GM18858 (cell line): Measurements from ENCODE around the gene CREB3L2.
"Not testable (repeated sequence)": the region's sequence is repeated elsewhere in the genome, so short reads cannot be mapped to it uniquely, and the experiment has no call there.

Experiments
- ATAC-seq: cut with Tn5 transposase; IDR thresholded peaks from one replicate; pipeline ENCODE4 v1.9.1; 2021; ENCODE audit not compliant: unreplicated experiment

CREB3L2 gene

DNA sequence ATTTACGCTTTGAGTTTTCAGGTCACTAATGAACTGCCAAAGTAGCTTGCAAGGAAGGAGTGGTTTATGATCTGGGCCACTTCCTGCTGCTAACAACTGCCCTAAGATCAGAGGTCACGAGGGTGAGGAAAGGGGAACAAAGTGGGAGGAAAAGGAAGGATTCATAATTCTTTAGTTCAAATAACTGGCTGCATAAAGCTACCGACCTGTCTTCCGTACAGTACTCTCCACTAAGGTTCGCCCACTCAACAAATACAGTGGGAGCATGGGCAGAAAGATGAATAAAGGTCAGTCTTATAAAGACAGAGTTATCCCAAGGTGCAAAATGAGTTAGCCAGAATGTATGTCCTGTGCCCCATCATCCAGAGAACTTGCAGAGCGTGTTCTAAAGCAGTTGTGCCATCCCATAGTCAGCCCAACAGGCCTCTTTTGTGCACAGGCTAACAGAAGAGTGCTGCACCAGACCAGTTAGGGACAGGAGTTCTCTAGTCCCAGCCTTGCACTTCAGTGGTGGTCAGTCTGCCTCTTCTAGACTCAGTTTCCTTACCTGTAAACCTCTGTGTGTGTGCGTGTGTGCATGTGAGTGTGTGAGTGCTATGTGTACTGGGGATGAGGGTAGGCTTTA is 65.9 kb downstream of the CREB3L2 start:
- no peak for ATAC-seq

DNA sequence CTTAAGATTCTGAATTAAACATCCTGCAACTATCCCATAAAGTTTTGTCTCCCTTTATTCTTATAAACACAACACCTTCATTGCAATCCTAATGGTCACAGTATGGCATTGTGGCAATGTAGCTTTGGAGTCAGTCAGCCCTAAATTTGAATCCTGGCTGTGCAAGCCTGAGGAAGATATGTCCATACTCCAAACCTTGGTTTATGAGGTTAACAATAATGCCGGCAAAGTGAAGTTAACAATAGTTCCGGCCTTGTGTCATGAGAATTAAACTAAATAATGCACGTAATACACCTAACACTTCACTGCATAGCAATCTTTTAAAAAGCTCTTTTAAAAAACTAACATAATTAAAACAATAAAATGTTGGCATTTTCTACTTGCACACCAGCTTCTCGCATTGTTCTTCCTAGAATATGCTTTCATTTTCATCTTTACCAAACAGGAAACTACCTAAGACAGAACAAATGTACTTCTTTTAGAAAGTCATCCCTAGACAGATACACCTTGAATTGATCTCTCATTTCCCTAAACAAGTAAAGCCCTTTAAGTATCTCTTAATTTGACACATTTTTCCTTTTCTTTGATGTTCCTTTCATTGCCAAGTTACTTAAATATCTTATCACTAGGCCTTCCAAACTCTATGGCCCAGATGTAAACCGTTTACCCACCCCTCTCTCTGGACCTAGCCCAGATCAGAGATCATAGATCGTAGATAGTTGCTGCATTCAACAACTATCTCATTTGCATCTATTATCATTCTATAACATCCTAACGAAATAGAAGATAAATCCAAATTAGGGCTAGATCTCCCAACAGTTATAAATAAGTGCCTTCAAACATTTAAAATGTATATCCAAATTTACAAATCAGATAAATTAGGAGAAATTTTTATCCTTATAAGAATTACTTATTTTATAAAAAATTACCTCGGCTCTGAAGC is 66.7 kb downstream of the CREB3L2 start:
- peak; percentile 88 for ATAC-seq

- ATAC-seq, result no peak
Measured at GRCh38 chr7:137934176-137934826, 67.6 kb downstream of the CREB3L2 start.

DNA sequence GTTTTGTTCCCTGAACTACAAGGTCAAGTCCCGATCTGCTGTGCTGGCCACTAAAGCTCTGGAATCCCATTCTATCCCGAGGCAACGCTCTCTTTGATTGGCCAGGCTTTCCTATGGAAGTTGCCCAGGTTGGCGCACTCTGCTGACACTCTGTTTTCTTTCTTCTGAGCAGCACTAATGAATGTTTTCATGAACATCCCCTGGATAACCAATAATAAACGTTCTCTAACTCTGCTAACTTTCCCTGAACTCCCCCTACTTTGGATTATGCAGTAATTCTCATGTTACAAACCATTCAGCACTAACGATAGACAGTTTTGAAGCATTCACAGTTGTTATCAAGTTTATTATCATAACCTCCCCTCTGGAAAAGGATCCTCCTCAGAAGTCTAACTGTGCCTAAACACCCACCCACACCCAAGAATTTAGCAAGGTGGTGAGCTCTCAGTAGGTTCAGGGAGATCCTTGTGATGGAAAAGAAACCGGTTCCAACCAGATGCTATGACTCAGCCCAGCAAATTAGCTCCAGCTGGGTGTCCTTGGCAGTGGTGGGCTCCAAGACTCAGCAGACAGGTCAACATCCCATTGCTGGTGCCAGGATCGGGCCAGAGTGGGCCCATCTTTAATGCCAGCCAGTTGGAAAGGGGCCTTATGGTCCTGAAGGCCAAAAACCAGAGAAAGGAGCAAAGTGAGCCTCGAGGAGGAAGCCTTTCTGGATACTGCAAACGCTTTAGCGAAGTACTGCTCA is 68.4 kb downstream of the CREB3L2 start:
- no peak for ATAC-seq

GRCh38 chr7:137932881-137933269 is 69.0 kb downstream of the CREB3L2 start:
- ATAC-seq, result no peak

- no peak for ATAC-seq
Measured at GRCh38 chr7:137931823-137932222, 70.1 kb downstream of the CREB3L2 start.

GRCh38 chr7:137930581-137930980 is 71.3 kb downstream of the CREB3L2 start:
- no peak for ATAC-seq

DNA sequence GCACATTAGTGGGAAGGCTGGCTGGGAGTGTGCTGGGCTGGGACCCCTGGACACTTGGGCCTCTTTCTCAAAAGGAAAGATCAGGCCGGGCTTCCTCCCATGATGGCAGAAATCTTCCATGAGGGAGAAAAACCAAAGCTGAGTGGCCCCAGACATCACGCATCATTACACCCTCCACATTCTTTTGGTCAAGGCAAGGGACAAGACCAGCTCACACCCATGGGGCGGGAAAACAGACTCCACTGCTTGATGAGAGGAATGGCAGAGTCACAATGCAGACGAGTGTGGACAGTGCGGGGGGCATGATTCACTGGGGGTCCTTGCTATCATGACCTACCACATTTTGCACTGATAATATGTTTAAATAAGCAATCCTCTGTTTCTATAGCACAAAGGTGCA is 73.3 kb downstream of the CREB3L2 start:
- ATAC-seq, result no peak

DNA sequence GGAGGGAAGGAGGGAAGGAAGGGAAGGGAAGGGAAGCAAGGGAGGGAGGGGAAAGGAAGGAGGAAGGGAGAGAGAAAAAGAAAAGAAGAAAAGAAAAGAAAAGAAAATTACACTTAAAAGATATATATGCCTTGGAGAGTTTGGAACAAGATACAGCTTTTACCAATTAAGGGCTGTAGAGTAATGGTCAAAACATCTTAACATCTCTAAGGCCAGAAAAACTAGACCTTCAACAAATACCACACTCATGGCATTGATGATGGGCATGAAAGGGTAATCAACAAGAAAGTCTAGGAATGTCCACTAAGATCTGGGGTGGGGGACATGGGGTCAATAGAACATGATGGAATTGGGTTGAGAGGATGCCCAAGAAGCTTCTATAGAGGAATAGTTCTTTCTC is 74.5 kb downstream of the CREB3L2 start:
- no peak for ATAC-seq

- not testable (repeated sequence) for ATAC-seq
Measured at GRCh38 chr7:137926206-137926605, 75.7 kb downstream of the CREB3L2 start.

DNA sequence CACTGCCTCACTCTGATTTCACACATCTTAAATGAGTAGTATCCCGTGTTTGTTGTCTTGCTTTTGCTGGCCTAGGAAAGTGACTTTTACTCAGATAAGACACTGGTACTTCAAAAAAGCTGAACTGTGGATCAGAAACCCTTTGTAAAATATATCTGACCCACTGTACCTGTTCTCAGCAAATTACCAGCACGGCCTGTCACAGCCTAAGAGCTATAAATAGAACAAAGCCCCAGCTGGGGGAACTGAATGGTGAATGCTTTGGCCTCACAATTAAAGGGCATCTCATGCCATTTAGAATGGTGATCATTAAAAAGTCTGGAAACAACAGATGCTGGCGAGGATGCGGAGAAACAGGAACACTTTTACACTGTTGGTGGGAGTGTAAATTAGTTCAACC is 76.1 kb downstream of the CREB3L2 start:
- no peak for ATAC-seq

DNA sequence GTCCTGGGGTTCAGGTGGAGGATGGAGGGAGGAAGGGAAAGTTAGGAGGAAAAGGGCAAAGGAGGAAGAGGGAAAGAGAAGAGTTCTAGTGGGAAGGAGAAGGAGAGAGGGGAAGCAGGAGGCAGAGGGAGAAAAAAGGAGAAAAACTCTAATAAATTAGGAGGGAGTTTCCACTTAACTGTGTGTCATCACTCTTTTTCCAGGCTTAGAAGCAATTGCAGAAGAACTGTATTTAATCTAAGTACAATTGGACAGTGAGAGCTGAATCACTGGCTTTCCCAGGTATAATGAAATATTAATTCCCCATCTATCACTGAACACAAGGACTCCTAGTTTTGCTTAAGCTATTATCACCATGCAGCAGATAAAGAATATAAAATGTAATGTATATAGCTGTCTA is 76.8 kb downstream of the CREB3L2 start:
- no peak for ATAC-seq

DNA sequence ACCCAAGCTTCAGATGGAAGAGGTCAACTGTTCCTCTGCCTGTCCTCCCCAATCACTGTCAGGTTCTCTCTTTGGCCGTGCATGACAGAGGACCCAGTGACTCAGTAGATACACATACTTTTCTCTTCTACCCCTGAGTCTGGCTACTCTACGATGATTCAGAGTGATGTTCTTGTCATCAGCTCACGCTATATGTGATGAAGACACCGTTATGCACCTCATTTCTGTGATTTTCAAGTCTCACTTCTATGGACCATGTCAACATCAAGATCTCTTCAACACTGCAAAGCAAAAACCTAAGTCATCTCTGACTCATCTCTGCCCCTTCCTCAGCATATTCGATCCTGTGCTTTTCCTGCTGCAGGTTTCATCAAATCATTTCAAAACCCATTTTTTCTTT is 78.5 kb downstream of the CREB3L2 start:
- ATAC-seq, result no peak

GRCh38 chr7:137920637-137921399 is 81.1 kb downstream of the CREB3L2 start:
- no peak for ATAC-seq

DNA sequence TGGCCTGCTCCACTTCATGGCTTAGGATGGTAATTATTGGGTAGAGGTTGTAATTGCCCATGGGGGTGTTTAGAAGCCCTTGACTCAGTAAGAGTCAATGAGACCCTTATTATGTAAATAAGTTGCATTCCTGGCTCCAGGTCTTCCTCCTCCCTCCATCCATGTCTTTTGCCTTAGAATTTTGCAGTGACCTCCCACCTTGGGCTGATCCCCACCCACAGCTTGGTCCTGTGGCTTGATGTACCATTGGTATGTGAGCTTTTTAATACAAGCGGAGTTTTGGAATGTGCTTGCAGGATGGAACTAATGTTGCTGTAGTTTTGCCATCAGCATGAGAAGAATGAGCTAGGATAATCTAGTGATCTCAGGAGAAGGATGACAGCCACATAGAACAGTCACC is 81.9 kb downstream of the CREB3L2 start:
- no peak for ATAC-seq

- no peak for ATAC-seq
Measured at GRCh38 chr7:137916980-137917645, 84.8 kb downstream of the CREB3L2 start.

DNA sequence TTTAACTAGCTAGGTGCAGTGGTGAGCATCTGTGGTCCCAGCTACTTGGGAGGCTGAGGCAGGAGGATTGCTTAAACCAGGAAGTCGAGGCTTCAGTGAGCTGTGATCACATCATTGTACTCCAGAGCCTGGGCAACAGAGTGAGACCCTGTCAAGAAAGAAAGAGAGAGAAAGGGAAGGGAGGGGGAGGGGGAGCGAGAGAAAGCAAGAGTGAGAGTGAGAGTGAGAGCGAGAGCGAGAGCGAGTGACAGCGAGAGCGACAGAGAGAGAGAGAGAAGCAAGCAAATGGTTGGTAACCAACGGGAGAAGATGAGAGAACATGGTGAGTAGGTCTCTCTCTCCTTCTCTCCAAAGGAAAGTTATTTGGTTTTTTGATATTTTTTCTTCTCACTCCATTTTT is 85.3 kb downstream of the CREB3L2 start:
- no peak for ATAC-seq

DNA sequence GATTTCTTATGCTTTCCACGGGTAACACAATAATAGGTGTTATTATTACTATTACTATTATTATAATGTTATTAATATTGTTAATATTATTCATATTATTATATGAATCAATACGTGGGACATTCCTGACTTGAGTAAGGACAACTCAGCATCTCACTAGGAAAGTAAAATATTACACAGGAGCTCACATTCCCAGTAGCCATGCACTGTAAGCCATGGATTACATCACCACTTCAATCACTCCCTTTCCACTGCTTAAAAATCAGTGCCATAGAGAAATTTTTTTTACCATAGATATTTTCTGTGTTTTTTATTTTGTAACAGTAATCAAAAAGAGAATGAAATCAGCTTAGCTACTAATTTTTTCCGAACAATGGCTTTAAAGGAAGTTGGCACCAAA is 86.6 kb downstream of the CREB3L2 start:
- ATAC-seq, result no peak

DNA sequence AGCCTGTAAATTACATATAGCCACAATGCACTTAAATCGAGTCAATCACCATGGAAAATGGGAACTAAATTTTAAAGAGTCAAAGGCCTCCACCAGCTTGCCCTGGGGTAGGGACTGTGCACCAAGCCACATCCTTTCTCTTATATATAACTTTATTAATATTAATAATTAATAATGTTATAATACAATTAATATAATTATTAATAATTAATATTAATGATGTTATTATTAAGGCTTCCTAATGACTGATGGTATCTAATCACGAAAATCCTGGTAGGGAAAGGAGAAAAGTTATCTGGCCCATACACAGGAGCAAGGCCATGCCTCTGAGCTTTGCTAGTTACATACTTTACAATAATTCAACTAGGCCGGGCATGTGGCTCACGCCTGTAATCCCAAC is 87.9 kb downstream of the CREB3L2 start:
- ATAC-seq, result no peak

DNA sequence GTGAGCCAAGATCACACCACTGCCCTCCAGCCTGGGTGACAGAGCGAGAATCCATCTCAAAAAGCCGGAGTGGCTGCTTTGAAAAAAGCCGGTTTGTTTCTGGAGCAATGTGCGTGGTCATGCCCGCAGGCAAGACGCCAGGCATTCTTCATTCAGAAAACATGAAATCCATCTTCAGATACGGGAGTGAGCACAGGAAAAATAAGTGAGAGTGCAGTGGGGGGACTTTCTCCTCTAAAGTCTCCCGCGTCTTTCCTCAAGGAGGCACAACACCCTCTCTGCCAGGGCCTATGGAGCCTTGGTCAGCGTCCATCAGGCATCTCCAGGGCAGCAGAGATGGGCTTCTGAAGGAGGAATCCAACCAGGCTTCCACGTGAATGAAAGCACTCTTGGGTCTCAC is 92.8 kb downstream of the CREB3L2 start:
- ATAC-seq, result no peak
